ENCODE measurements around the gene IQCF2. TPM values are rescaled to one million over a fixed set of nuclear protein-coding genes. Genes with fewer than 3 reads are reported as not detected.

The IQCF2 gene
- total RNA-seq, 1 donor from 2014 or later: not detected

GRCh38 chr3:51888463-51889105 is 27.2 kb downstream of the IQCF2 start:
- no peaks in the 10 kb centered on the region for H3K9me3 Mint-ChIP-seq (ENCODE audit: unreplicated experiment)
- TF ChIP-seq CTCF (IDR thresholded peaks at IDR 0.05; ENCODE audit: unreplicated experiment): no peak
- H3K4me1 Mint-ChIP-seq (ENCODE audit: unreplicated experiment): peaks cover 10% of the 10 kb centered on the region
- no peak overlapping the region for H3K4me3 Mint-ChIP-seq (ENCODE audit: unreplicated experiment)
- no peak for DNase-seq (ENCODE audit: low spot score)
- no peaks in the 10 kb centered on the region for H3K36me3 Mint-ChIP-seq (ENCODE audit: low read depth, unreplicated experiment)
- no peak overlapping the region for H3K27ac Mint-ChIP-seq (ENCODE audit: unreplicated experiment)
- no peaks in the 10 kb centered on the region for H3K27me3 Mint-ChIP-seq (ENCODE audit: unreplicated experiment)

- Mint-ChIP-seq H3K4me1 (ENCODE audit: unreplicated experiment) (peaks cover 7% of the 10 kb centered on the region), H3K27me3 (ENCODE audit: unreplicated experiment) (peaks cover 4% of the 10 kb centered on the region), H3K4me3 (ENCODE audit: unreplicated experiment) (no peak overlapping the region), H3K27ac (ENCODE audit: unreplicated experiment) (no peak overlapping the region), H3K9me3 (ENCODE audit: unreplicated experiment) (no peaks in the 10 kb centered on the region), H3K36me3 (ENCODE audit: low read depth, unreplicated experiment) (no peaks in the 10 kb centered on the region)
- no peak for DNase-seq (ENCODE audit: low spot score)
- TF ChIP-seq CTCF (IDR thresholded peaks at IDR 0.05; ENCODE audit: unreplicated experiment): no peak
These were observed 30.0 kb downstream of the IQCF2 start for GRCh38 chr3:51891242-51892039.

GRCh38 chr3:51894391-51894790 is 33.0 kb downstream of the IQCF2 start:
- H3K9me3 Mint-ChIP-seq (ENCODE audit: unreplicated experiment): peaks cover 8% of the 10 kb centered on the region
- no peak overlapping the region for H3K4me3 Mint-ChIP-seq (ENCODE audit: unreplicated experiment)
- peaks cover 4% of the 10 kb centered on the region for H3K27me3 Mint-ChIP-seq (ENCODE audit: unreplicated experiment)
- H3K27ac Mint-ChIP-seq (ENCODE audit: unreplicated experiment): no peak overlapping the region
- no peak for TF ChIP-seq CTCF (IDR thresholded peaks at IDR 0.05; ENCODE audit: unreplicated experiment)
- peaks cover 31% of the 10 kb centered on the region for H3K4me1 Mint-ChIP-seq (ENCODE audit: unreplicated experiment)
- no peaks in the 10 kb centered on the region for H3K36me3 Mint-ChIP-seq (ENCODE audit: low read depth, unreplicated experiment)
- DNase-seq (ENCODE audit: low spot score): no peak

GRCh38 chr3:51894939-51895338 is 33.5 kb downstream of the IQCF2 start:
- peaks cover 4% of the 10 kb centered on the region for H3K27me3 Mint-ChIP-seq (ENCODE audit: unreplicated experiment)
- peaks cover 8% of the 10 kb centered on the region for H3K9me3 Mint-ChIP-seq (ENCODE audit: unreplicated experiment)
- H3K27ac Mint-ChIP-seq (ENCODE audit: unreplicated experiment): no peak overlapping the region
- H3K4me3 Mint-ChIP-seq (ENCODE audit: unreplicated experiment): no peak overlapping the region
- TF ChIP-seq CTCF (IDR thresholded peaks at IDR 0.05; ENCODE audit: unreplicated experiment): no peak
- no peak for DNase-seq (ENCODE audit: low spot score)
- H3K36me3 Mint-ChIP-seq (ENCODE audit: low read depth, unreplicated experiment): no peaks in the 10 kb centered on the region
- H3K4me1 Mint-ChIP-seq (ENCODE audit: unreplicated experiment): peaks cover 32% of the 10 kb centered on the region

Measured in endothelial cell (in vitro differentiated cells).